HepG2 (cell line): Measurements from ENCODE around the gene ZNF500. TPM values are rescaled to one million over a fixed set of nuclear protein-coding genes. Genes with fewer than 3 reads are reported as not detected.

Experiments
- KAT8 ChIP-seq: IDR thresholded peaks from 2 replicates; pipeline ENCODE4 v1.6.1; 2016; ENCODE audit warnings: missing genetic modification reagents, missing compliant biosample characterization
- KDM2A ChIP-seq: sonication (generic); formaldehyde crosslinking; IDR thresholded peaks from 2 replicates; pipeline ENCODE4 v1.4.0; 2020; ENCODE audit warnings: low read depth, missing genetic modification reagents, borderline replicate concordance
- KLF12 ChIP-seq: sonication (generic); formaldehyde crosslinking; IDR thresholded peaks from 2 replicates; pipeline ENCODE4 v1.4.0; 2020; ENCODE audit warnings: missing genetic modification reagents, borderline replicate concordance
- MIXL1 ChIP-seq: IDR thresholded peaks from 2 replicates; pipeline ENCODE4 v1.6.1; 2016
- MLLT10 ChIP-seq: sonication (generic); formaldehyde crosslinking; IDR thresholded peaks from 2 replicates; pipeline ENCODE4 v1.4.0; 2020; ENCODE audit warnings: missing genetic modification reagents
- REXO4 ChIP-seq: sonication (generic); formaldehyde crosslinking; IDR thresholded peaks from 2 replicates; pipeline ENCODE4 v1.8.0; 2022; ENCODE audit warnings: missing genetic modification reagents, mild to moderate bottlenecking, borderline replicate concordance
- THAP9 ChIP-seq: sonication (generic); formaldehyde crosslinking; IDR thresholded peaks from 2 replicates; pipeline ENCODE4; 2020; ENCODE audit warnings: missing genetic modification reagents, mild to moderate bottlenecking, borderline replicate concordance
- TOPORS ChIP-seq: sonication (generic); formaldehyde crosslinking; IDR thresholded peaks from 2 replicates; pipeline ENCODE4 v1.8.0; 2023; ENCODE audit warnings: mild to moderate bottlenecking, missing genetic modification reagents
- ZNF547 ChIP-seq: sonication (generic); formaldehyde crosslinking; IDR thresholded peaks from 2 replicates; pipeline ENCODE4 v1.5.1; 2020; ENCODE audit warnings: mild to moderate bottlenecking, missing genetic modification reagents
- ZNF724P ChIP-seq: sonication (generic); formaldehyde crosslinking; IDR thresholded peaks from 2 replicates; pipeline ENCODE4 v1.8.0; 2022; ENCODE audit warnings: missing genetic modification reagents, borderline replicate concordance
- ZNF781 ChIP-seq: sonication (generic); formaldehyde crosslinking; IDR thresholded peaks from 2 replicates; pipeline ENCODE4 v1.5.1; 2020; ENCODE audit warnings: borderline replicate concordance, mild to moderate bottlenecking, missing genetic modification reagents; ENCODE audit errors: not compliant biosample characterization
- ZNF850 ChIP-seq: sonication (generic); formaldehyde crosslinking; conservative IDR thresholded peaks from 2 replicates; pipeline ENCODE4 v1.9.0; 2021; ENCODE audit warnings: mild to moderate bottlenecking, missing genetic modification reagents
- polyA plus RNA-seq, 8 experiments: library from polyadenylated mRNA; depleted of rRNA in 3 of 8; stranded (reverse) in 7 of 8; unstranded in 1 of 8; fragments of >200 nt; fragmentation: Illumina TruSeq in 4 of 8; extraction: Trizol in 4 of 8; gene quantifications; 2 replicates each; pipeline versions ENCODE4 v1.2.1 to v1.2.3, GENCODE V29; 2011 to 2016; ENCODE audit warnings: low read depth in 4 of 8, missing spikeins in 1 of 8, mixed read lengths in 1 of 8; ENCODE audit not compliant: insufficient read depth in 1 of 8
- total RNA-seq, 5 experiments: library from RNA; depleted of rRNA; stranded (reverse); fragments of >200 nt; fragmentation: Illumina TruSeq; extraction: Trizol; gene quantifications; 2 replicates each; pipeline ENCODE4 v1.2.3, GENCODE V29; 2016; ENCODE audit warnings: low read depth in 1 of 5
- TF ChIP-seq, protein P1 (sequence below): sonication (generic); formaldehyde crosslinking; IDR thresholded peaks from 2 replicates; pipeline ENCODE4 v1.4.0; 2020; ENCODE audit warnings: mild to moderate bottlenecking, missing genetic modification reagents, borderline replicate concordance
- TF ChIP-seq, protein P2 (sequence below): sonication (generic); formaldehyde crosslinking; IDR thresholded peaks from 2 replicates; pipeline ENCODE4 v1.4.0; 2020; ENCODE audit warnings: missing genetic modification reagents, borderline replicate concordance
- TF ChIP-seq, protein P3 (sequence below): sonication (generic); formaldehyde crosslinking; IDR thresholded peaks from 2 replicates; pipeline ENCODE4 v1.8.1; 2023; ENCODE audit warnings: missing genetic modification reagents, inconsistent platforms, borderline replicate concordance

The ZNF500 gene
- total and polyA plus RNA-seq, 2 of the 13 experiments (the other 11 are each of a cell fraction or from before 2014, with no cell fraction given): 6.1 to 12.2 TPM

- TF ChIP-seq THAP9 (CRISPR knock-in tag) (no peak), ZNF781 (CRISPR knock-in tag) (no peak), KLF12 (CRISPR knock-in tag) (no peak), ZNF547 (CRISPR knock-in tag) (no peak), KDM2A (CRISPR knock-in tag) (no peak), MLLT10 (CRISPR knock-in tag) (no peak), ZNF724P (no peak), TOPORS (CRISPR knock-in tag) (no peak), MIXL1 (CRISPR knock-in tag) (no peak), KAT8 (CRISPR knock-in tag) (no peak), ZNF850 (CRISPR knock-in tag) (no peak), REXO4 (CRISPR knock-in tag) (no peak)
- TF ChIP-seq, protein P1, sequence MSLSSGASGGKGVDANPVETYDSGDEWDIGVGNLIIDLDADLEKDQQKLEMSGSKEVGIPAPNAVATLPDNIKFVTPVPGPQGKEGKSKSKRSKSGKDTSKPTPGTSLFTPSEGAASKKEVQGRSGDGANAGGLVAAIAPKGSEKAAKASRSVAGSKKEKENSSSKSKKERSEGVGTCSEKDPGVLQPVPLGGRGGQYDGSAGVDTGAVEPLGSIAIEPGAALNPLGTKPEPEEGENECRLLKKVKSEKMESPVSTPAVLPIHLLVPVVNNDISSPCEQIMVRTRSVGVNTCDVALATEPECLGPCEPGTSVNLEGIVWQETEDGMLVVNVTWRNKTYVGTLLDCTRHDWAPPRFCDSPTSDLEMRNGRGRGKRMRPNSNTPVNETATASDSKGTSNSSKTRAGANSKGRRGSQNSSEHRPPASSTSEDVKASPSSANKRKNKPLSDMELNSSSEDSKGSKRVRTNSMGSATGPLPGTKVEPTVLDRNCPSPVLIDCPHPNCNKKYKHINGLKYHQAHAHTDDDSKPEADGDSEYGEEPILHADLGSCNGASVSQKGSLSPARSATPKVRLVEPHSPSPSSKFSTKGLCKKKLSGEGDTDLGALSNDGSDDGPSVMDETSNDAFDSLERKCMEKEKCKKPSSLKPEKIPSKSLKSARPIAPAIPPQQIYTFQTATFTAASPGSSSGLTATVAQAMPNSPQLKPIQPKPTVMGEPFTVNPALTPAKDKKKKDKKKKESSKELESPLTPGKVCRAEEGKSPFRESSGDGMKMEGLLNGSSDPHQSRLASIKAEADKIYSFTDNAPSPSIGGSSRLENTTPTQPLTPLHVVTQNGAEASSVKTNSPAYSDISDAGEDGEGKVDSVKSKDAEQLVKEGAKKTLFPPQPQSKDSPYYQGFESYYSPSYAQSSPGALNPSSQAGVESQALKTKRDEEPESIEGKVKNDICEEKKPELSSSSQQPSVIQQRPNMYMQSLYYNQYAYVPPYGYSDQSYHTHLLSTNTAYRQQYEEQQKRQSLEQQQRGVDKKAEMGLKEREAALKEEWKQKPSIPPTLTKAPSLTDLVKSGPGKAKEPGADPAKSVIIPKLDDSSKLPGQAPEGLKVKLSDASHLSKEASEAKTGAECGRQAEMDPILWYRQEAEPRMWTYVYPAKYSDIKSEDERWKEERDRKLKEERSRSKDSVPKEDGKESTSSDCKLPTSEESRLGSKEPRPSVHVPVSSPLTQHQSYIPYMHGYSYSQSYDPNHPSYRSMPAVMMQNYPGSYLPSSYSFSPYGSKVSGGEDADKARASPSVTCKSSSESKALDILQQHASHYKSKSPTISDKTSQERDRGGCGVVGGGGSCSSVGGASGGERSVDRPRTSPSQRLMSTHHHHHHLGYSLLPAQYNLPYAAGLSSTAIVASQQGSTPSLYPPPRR (CRISPR knock-in tag): no peak
- TF ChIP-seq, protein P2, sequence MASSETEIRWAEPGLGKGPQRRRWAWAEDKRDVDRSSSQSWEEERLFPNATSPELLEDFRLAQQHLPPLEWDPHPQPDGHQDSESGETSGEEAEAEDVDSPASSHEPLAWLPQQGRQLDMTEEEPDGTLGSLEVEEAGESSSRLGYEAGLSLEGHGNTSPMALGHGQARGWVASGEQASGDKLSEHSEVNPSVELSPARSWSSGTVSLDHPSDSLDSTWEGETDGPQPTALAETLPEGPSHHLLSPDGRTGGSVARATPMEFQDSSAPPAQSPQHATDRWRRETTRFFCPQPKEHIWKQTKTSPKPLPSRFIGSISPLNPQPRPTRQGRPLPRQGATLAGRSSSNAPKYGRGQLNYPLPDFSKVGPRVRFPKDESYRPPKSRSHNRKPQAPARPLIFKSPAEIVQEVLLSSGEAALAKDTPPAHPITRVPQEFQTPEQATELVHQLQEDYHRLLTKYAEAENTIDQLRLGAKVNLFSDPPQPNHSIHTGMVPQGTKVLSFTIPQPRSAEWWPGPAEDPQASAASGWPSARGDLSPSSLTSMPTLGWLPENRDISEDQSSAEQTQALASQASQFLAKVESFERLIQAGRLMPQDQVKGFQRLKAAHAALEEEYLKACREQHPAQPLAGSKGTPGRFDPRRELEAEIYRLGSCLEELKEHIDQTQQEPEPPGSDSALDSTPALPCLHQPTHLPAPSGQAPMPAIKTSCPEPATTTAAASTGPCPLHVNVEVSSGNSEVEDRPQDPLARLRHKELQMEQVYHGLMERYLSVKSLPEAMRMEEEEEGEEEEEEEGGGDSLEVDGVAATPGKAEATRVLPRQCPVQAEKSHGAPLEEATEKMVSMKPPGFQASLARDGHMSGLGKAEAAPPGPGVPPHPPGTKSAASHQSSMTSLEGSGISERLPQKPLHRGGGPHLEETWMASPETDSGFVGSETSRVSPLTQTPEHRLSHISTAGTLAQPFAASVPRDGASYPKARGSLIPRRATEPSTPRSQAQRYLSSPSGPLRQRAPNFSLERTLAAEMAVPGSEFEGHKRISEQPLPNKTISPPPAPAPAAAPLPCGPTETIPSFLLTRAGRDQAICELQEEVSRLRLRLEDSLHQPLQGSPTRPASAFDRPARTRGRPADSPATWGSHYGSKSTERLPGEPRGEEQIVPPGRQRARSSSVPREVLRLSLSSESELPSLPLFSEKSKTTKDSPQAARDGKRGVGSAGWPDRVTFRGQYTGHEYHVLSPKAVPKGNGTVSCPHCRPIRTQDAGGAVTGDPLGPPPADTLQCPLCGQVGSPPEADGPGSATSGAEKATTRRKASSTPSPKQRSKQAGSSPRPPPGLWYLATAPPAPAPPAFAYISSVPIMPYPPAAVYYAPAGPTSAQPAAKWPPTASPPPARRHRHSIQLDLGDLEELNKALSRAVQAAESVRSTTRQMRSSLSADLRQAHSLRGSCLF (CRISPR knock-in tag): no peak
- TF ChIP-seq, protein P3, sequence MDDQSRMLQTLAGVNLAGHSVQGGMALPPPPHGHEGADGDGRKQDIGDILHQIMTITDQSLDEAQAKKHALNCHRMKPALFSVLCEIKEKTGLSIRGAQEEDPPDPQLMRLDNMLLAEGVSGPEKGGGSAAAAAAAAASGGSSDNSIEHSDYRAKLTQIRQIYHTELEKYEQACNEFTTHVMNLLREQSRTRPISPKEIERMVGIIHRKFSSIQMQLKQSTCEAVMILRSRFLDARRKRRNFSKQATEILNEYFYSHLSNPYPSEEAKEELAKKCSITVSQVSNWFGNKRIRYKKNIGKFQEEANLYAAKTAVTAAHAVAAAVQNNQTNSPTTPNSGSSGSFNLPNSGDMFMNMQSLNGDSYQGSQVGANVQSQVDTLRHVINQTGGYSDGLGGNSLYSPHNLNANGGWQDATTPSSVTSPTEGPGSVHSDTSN: no peak
Measured at GRCh38 chr16:4702466-4702808, 64.5 kb downstream of the ZNF500 start (continued).
